H1 (cell line): ENCODE results near the gene GREB1. TPM values are rescaled to one million over a fixed set of nuclear protein-coding genes. Genes with fewer than 3 reads are reported as not detected.

Experiments used
- CTCF ChIA-PET: fragments of 300-600 bp; sonication (Branson Sonifier 250); formaldehyde crosslinking; loops from one replicate; lab custom pipeline; 2021; ENCODE audit not compliant: partially characterized antibody; lab: Charles Lee
- POLR2A ChIA-PET: fragments of 300-600 bp; sonication (Branson Sonifier 250); formaldehyde crosslinking; loops from one replicate; lab custom pipeline; 2021; ENCODE audit warnings: inconsistent platforms; ENCODE audit not compliant: partially characterized antibody; lab: Charles Lee
- DNase-seq, 2 experiments: peaks; one replicate each; pipeline versions ENCODE4 v3.0.0 to v3.0.0-alpha.2; 2010 to 2022; ENCODE audit warnings: low spot score in 2 of 2, low read depth in 1 of 2, mixed read lengths in 1 of 2
- FAIRE-seq: peaks from 2 replicates; lab custom pipeline; 2011; peaks lifted over from hg19 to GRCh38; lab: Jason Lieb, UNC
- H2AFZ ChIP-seq: 2 replicates; pipeline ENCODE4 v1.8.1; 2012; ENCODE audit warnings: low read length, inconsistent platforms
- H2AK5ac ChIP-seq: 2 replicates; pipeline ENCODE4 v1.6.1; 2013; ENCODE audit warnings: low read depth, low read length
- H2BK120ac ChIP-seq: replicated peaks from 2 replicates; pipeline ENCODE3; 2013; ENCODE audit warnings: low read depth, low read length, inconsistent platforms
- H2BK12ac ChIP-seq: 2 replicates; pipeline ENCODE4 v1.6.1; 2013; ENCODE audit warnings: low read depth, low read length
- H2BK15ac ChIP-seq: 2 replicates; pipeline ENCODE4 v1.6.1; 2013; ENCODE audit warnings: low read length
- H2BK20ac ChIP-seq: 2 replicates; pipeline ENCODE4 v1.6.1; 2013; ENCODE audit warnings: low read length
- H2BK5ac ChIP-seq: 2 replicates; pipeline ENCODE4 v1.6.1; 2013; ENCODE audit warnings: low read depth, low read length
- H3K14ac ChIP-seq: 2 replicates; pipeline ENCODE4 v1.6.1; 2013; ENCODE audit warnings: inconsistent platforms; ENCODE audit not compliant: insufficient read length
- H3K18ac ChIP-seq: 2 replicates; pipeline ENCODE4 v1.6.1; 2013; ENCODE audit warnings: low read length; ENCODE audit errors: extremely low read depth
- H3K23ac ChIP-seq: 2 replicates; pipeline ENCODE4 v1.6.1; 2013; ENCODE audit warnings: inconsistent platforms; ENCODE audit not compliant: insufficient read length
- H3K23me2 ChIP-seq: 2 replicates; pipeline ENCODE4 v1.6.1; 2013; ENCODE audit warnings: low read depth, low read length
- H3K27ac ChIP-seq: 2 replicates; pipeline ENCODE4 v1.6.1; 2011; ENCODE audit warnings: low read depth, low read length, inconsistent platforms
- H3K27me3 ChIP-seq, 4 experiments: replicated peaks in 1 of 4; 1 replicate in 1 of 4; 2 replicates in 3 of 4; pipeline versions ENCODE4 v1.6.1 to v1.8.1; 2011 to 2013; ENCODE audit warnings: low read length in 3 of 4, mild to moderate bottlenecking in 3 of 4, inconsistent platforms in 2 of 4, mixed read lengths in 2 of 4, moderate library complexity in 1 of 4; ENCODE audit not compliant: control insufficient read depth in 3 of 4, insufficient read depth in 3 of 4; ENCODE audit errors: extremely low read depth in 1 of 4
- H3K36me3 ChIP-seq, 4 experiments: 2 replicates each; pipeline versions ENCODE4 v1.6.1 to v1.8.1; 2011 to 2013; ENCODE audit warnings: mild to moderate bottlenecking in 4 of 4, low read length in 3 of 4, moderate library complexity in 2 of 4, control low read depth in 1 of 4, inconsistent platforms in 1 of 4; ENCODE audit not compliant: insufficient read depth in 4 of 4, control insufficient read depth in 2 of 4
- H3K4ac ChIP-seq: replicated peaks from 2 replicates; pipeline ENCODE3; 2013; ENCODE audit warnings: low read length, low read depth, mixed read lengths, inconsistent platforms; ENCODE audit not compliant: insufficient read length
- H3K4me1 ChIP-seq, 4 experiments: replicated peaks in 1 of 4; 1 replicate in 1 of 4; 2 replicates in 3 of 4; pipeline versions ENCODE4 v1.6.1 to v1.8.1; 2011 to 2013; ENCODE audit warnings: low read length in 3 of 4, inconsistent platforms in 2 of 4, mixed read lengths in 1 of 4; ENCODE audit not compliant: insufficient read depth in 4 of 4, control insufficient read depth in 3 of 4
- H3K4me2 ChIP-seq, 2 experiments: 2 replicates each; pipeline versions ENCODE4 v1.6.1 to v1.8.1; 2011 to 2013; ENCODE audit warnings: low read depth in 2 of 2, low read length in 2 of 2, control low read depth in 1 of 2, inconsistent platforms in 1 of 2, mild to moderate bottlenecking in 1 of 2; ENCODE audit not compliant: insufficient read depth in 1 of 2
- H3K4me3 ChIP-seq, 4 experiments: fragments of 200-600, 300-600 bp in 1 of 4; sonication (generic), shearing (Covaris generic), sonication (Bioruptor Twin) in 1 of 4; 2 replicates each; pipeline versions ENCODE4 v1.5.1 to v1.8.1; 2011 to 2016; ENCODE audit warnings: low read length in 4 of 4, low read depth in 3 of 4, control low read depth in 2 of 4, inconsistent platforms in 2 of 4, mild to moderate bottlenecking in 2 of 4, mixed read lengths in 1 of 4, moderate library complexity in 1 of 4; ENCODE audit not compliant: insufficient read depth in 2 of 4; ENCODE audit errors: extremely low read depth in 1 of 4
- H3K56ac ChIP-seq: replicated peaks from 2 replicates; pipeline ENCODE3; 2013; ENCODE audit warnings: low read depth, mild to moderate bottlenecking, mixed read lengths, low read length, inconsistent platforms; ENCODE audit not compliant: insufficient read length
- H3K79me1 ChIP-seq: 2 replicates; pipeline ENCODE4 v1.6.1; 2013; ENCODE audit warnings: low read depth, low read length, control low read depth
- H3K79me2 ChIP-seq, 2 experiments: 2 replicates each; pipeline versions ENCODE4 v1.6.1 to v1.8.1; 2012 to 2013; ENCODE audit warnings: low read length in 2 of 2, mild to moderate bottlenecking in 2 of 2, inconsistent platforms in 1 of 2; ENCODE audit not compliant: insufficient read depth in 2 of 2, control insufficient read depth in 1 of 2
- H3K9ac ChIP-seq, 4 experiments: replicated peaks in 1 of 4; 1 replicate in 1 of 4; 2 replicates in 3 of 4; pipeline versions ENCODE4 v1.6.1 to v1.8.1; 2011 to 2013; ENCODE audit warnings: low read depth in 3 of 4, low read length in 3 of 4, control low read depth in 2 of 4, mild to moderate bottlenecking in 2 of 4, moderate library complexity in 2 of 4, inconsistent platforms in 1 of 4; ENCODE audit errors: extremely low read depth in 1 of 4
- H3K9me3 ChIP-seq, 2 experiments: 2 replicates each; pipeline versions ENCODE4 v1.6.1 to v1.8.1; 2012 to 2013; ENCODE audit warnings: mild to moderate bottlenecking in 2 of 2, moderate library complexity in 2 of 2, control low read depth in 1 of 2, inconsistent platforms in 1 of 2, low read depth in 1 of 2, low read length in 1 of 2, mixed read lengths in 1 of 2; ENCODE audit not compliant: insufficient read depth in 2 of 2
- H4K20me1 ChIP-seq, 2 experiments: replicated peaks in 1 of 2; 2 replicates each; pipeline versions ENCODE3 to v1.8.1; 2011 to 2013; ENCODE audit warnings: inconsistent platforms in 2 of 2, low read length in 2 of 2, mild to moderate bottlenecking in 1 of 2; ENCODE audit not compliant: insufficient read depth in 2 of 2, control insufficient read depth in 1 of 2
- H4K5ac ChIP-seq: 2 replicates; pipeline ENCODE4 v1.6.1; 2013; ENCODE audit warnings: low read length, low read depth, mixed read lengths, inconsistent platforms; ENCODE audit not compliant: insufficient read length
- H4K8ac ChIP-seq: 2 replicates; pipeline ENCODE4 v1.8.0; 2013; ENCODE audit warnings: mild to moderate bottlenecking, moderate library complexity, low read length, inconsistent platforms; ENCODE audit not compliant: insufficient read depth; ENCODE audit errors: extremely low read depth
- H4K91ac ChIP-seq: replicated peaks from 2 replicates; pipeline ENCODE3; 2013; ENCODE audit warnings: low read length, mixed read lengths, inconsistent platforms; ENCODE audit not compliant: insufficient read length
- ATF2 ChIP-seq: IDR thresholded peaks from 2 replicates; pipeline ENCODE4 v1.6.1; 2012; ENCODE audit warnings: low read length, inconsistent platforms
- CHD1 ChIP-seq: IDR thresholded peaks from 2 replicates; pipeline ENCODE4 v1.6.1; 2012; ENCODE audit warnings: low read depth, low read length, improper control_type of control experiment
- CTCF ChIP-seq, 3 experiments: IDR thresholded peaks; 1 replicate in 2 of 3; 2 replicates in 1 of 3; pipeline versions ENCODE4 v1.5.1 to v1.6.1; 2011; ENCODE audit warnings: low read length in 3 of 3, mild to moderate bottlenecking in 3 of 3, inconsistent platforms in 2 of 3, low read depth in 1 of 3, moderate library complexity in 1 of 3; ENCODE audit not compliant: insufficient read depth in 1 of 3; ENCODE audit errors: control extremely low read depth in 1 of 3
- KDM4A ChIP-seq: IDR thresholded peaks from one replicate; pipeline ENCODE4 v1.7.1; 2012; ENCODE audit warnings: low read depth, mild to moderate bottlenecking, moderate library complexity, low read length, inconsistent platforms; ENCODE audit not compliant: severe bottlenecking
- PHF8 ChIP-seq: fragments of 200-600 bp; sonication (generic); conservative IDR thresholded peaks from 2 replicates; pipeline ENCODE4 v1.7.1; 2012; ENCODE audit warnings: low read depth, mild to moderate bottlenecking, inconsistent platforms, low read length, moderate library complexity
- POLR2AphosphoS5 ChIP-seq: IDR thresholded peaks from 2 replicates; pipeline ENCODE4 v1.6.1; 2011; ENCODE audit warnings: low read depth, low read length
- RBBP5 ChIP-seq: IDR thresholded peaks from 2 replicates; pipeline ENCODE4 v1.7.1; 2012; ENCODE audit warnings: low read depth, mild to moderate bottlenecking, inconsistent platforms, low read length, moderate library complexity, borderline replicate concordance
- RXRA ChIP-seq: IDR thresholded peaks from 2 replicates; pipeline ENCODE4 v1.6.1; 2011; ENCODE audit warnings: low read depth, mild to moderate bottlenecking, low read length, moderate library complexity; ENCODE audit not compliant: insufficient read depth
- WGBS, 2 experiments: shearing (Covaris generic) in 1 of 2; methylation state at CpG; one replicate each; pipeline versions ENCODE4 v1.1.6 to v1.1.7; 2013 to 2015; ENCODE audit warnings: low lambda C conversion rate in 2 of 2, mixed read lengths in 2 of 2, inconsistent platforms in 1 of 2, low coverage in 1 of 2, missing lambda C conversion rate in 1 of 2; ENCODE audit not compliant: insufficient replicate concordance in 2 of 2, insufficient coverage in 1 of 2, insufficient read length in 1 of 2; ENCODE audit errors: extremely low coverage in 1 of 2, missing lambda C conversion rate in 1 of 2; 5-methylcytosine and 5-hydroxymethylcytosine counted together
- polyA plus RNA-seq, 7 experiments: library from polyadenylated mRNA; depleted of rRNA in 3 of 7; stranded (reverse) in 5 of 7; unstranded in 2 of 7; fragments of >200 nt in 5 of 7; fragments of 200-250 nt in 2 of 7; gene quantifications; 1 replicate in 5 of 7; 2 replicates in 1 of 7; 4 replicates in 1 of 7; pipeline versions ENCODE4 v1.2.1 to v1.2.3, GENCODE V29; 2011 to 2013; ENCODE audit warnings: missing spikeins in 2 of 7, mixed read lengths in 2 of 7
- total RNA-seq: library from RNA; stranded (reverse); fragmentation: NEBNext Ultra II Directional; extraction: Animal tissue kit (Norgen Biotek cat#: 25700); gene quantifications from 2 replicates; pipeline ENCODE4 v1.2.1, GENCODE V29; 2021

GREB1 gene
- total and polyA plus RNA-seq, 2 of the 8 experiments (the other 6 are each of a cell fraction or from before 2014, with no cell fraction given) = 7.9 to 43.4 TPM

GRCh38 chr2:11597538-11598225 lies 63.8 kb downstream of the GREB1 start:
- Histone ChIP-seq H3K36me3 (peaks cover 3 to 30% (median 12%) of the 10 kb centered on the region in 4 experiments; a peak in 6 of 8 replicates), H2BK12ac (no peak overlapping the region), H3K27ac (no peak overlapping the region), H3K4me3 (no peak overlapping the region), H3K23me2 (no peaks in the 10 kb centered on the region), H3K56ac (no peak overlapping the region), H3K4me2 (no peak overlapping the region), H3K23ac (no peak overlapping the region), H4K8ac (no peak overlapping the region), H2AFZ (no peak overlapping the region), H4K91ac (no peak overlapping the region), H3K9ac (no peak overlapping the region), H2BK5ac (no peak overlapping the region), H3K18ac (no peak overlapping the region), H3K79me2 (no peaks in the 10 kb centered on the region), H3K9me3 (no peaks in the 10 kb centered on the region), H3K4me1 (0 out of 7 replicates have a peak, but pooled peaks cover 0 to 3% (median 0%) of the 10 kb centered on the region in 4 experiments), H3K4ac (no peak overlapping the region), H4K20me1 (peaks cover 0 to 2% of the 10 kb centered on the region in 2 experiments), H3K79me1 (no peaks in the 10 kb centered on the region), H2AK5ac (no peak overlapping the region), H3K27me3 (no peaks in the 10 kb centered on the region), H4K5ac (no peak overlapping the region), H3K14ac (no peak overlapping the region), H2BK20ac (no peak overlapping the region), H2BK120ac (no peak overlapping the region), H2BK15ac (no peak overlapping the region)
- no peak for DNase-seq
- FAIRE-seq = no peak
- ChIA-PET POLR2A (interaction anchor here (0.8 kb wide), 1 partner anchor 9 kb away, joined by 3 read pairs; no protein-coding TSS in a partner anchor), CTCF (interaction anchor here (0.6 to 2.9 kb wide), 3 partner anchors 15 to 247 kb away, joined by 3 to 16 read pairs (median 3); no protein-coding TSS in a partner anchor)
- 89% methylated on average over 10 of the region's 10 CpGs; no CpG with 5 or more reads in 1 of the 2 experiments for WGBS, 2 experiments
- TF ChIP-seq ATF2 (no peak), RBBP5 (no peak), KDM4A (no peak), POLR2AphosphoS5 (no peak), CHD1 (no peak), CTCF (IDR thresholded peaks at IDR 0.05; ENCODE audit: control extremely low read depth in 1 of 3, insufficient read depth in 1 of 3, low read depth in 1 of 3, low read length in 3 of 3) (no peak), PHF8 (no peak), RXRA (no peak)
